ENCODE data around the gene SBK2. TPM values are rescaled to one million over a fixed set of nuclear protein-coding genes. Genes with fewer than 3 reads are reported as not detected.

The SBK2 gene
- total RNA-seq, 1 donor from 2014 or later, result 4.2 TPM

- Mint-ChIP-seq H3K27ac (ENCODE audit: unreplicated experiment) (peak overlapping the region; percentile 18), H3K4me1 (ENCODE audit: low read depth, unreplicated experiment) (no peaks in the 10 kb centered on the region), H3K4me3 (ENCODE audit: unreplicated experiment) (no peak overlapping the region), H3K36me3 (ENCODE audit: low read depth, unreplicated experiment) (no peaks in the 10 kb centered on the region), H3K9me3 (ENCODE audit: unreplicated experiment) (no peaks in the 10 kb centered on the region), H3K27me3 (ENCODE audit: low read depth, unreplicated experiment) (peaks cover 8% of the 10 kb centered on the region)
- H3K9ac ChIP-seq (ENCODE audit: low read length), result no peak overlapping the region
- H3K9me3 ChIP-seq (ENCODE audit: insufficient read depth, low read depth, low read length), result no peaks in the 10 kb centered on the region
- H3K36me3 ChIP-seq (ENCODE audit: insufficient read depth, low read length), result no peaks in the 10 kb centered on the region
- H3K27me3 ChIP-seq (ENCODE audit: insufficient read depth, low read length), result no peaks in the 10 kb centered on the region
- H3K4me1 ChIP-seq (ENCODE audit: insufficient read depth, low read length), result no peaks in the 10 kb centered on the region
- TF ChIP-seq EZH2 (IDR thresholded peaks at IDR 0.05; ENCODE audit: insufficient read depth, low read length), result no peak
- FAIRE-seq, result no peak
- no peak overlapping the region for H2AFZ ChIP-seq (ENCODE audit: low read depth, low read length)
- H3K27ac ChIP-seq (ENCODE audit: low read depth, low read length), result no peak overlapping the region
- H4K20me1 ChIP-seq (ENCODE audit: insufficient read depth, low read length), result no peaks in the 10 kb centered on the region
- H3K4me3 ChIP-seq (ENCODE audit: insufficient read depth, low read depth, low read length), result no peak overlapping the region
- H3K4me2 ChIP-seq (ENCODE audit: low read length), result no peak overlapping the region
- no peaks in the 10 kb centered on the region for H3K79me2 ChIP-seq (ENCODE audit: insufficient read depth, low read length)
- DNase-seq (ENCODE audit: low read depth), result no peak
Observed at GRCh38 chr19:55559684-55560083, 22.8 kb upstream of the SBK2 start.

DNA sequence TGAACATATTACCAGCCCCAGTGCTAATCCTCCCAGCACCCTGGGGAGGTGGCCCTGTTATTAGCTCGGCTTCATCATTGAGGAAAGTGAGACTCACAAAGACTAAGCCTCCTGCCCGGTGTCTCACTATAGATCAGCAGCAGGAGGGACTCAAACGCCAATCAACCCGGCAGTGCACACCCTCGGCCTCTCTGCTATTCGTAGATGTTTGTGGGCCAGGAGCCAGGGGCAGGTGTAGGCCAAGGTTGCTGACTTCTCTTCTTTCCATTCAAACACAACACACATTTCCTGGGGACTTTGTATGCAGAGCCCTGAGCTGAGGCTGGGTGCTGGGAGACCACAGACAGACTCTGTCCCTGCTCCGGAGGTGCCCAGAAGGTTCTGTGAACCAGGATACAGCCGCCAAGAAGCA, 17.8 kb upstream of the SBK2 start:
- Mint-ChIP-seq H3K4me3 (ENCODE audit: unreplicated experiment) (no peak overlapping the region), H3K4me1 (ENCODE audit: low read depth, unreplicated experiment) (peaks cover 26% of the 10 kb centered on the region), H3K9me3 (ENCODE audit: unreplicated experiment) (no peaks in the 10 kb centered on the region), H3K27ac (ENCODE audit: unreplicated experiment) (no peak overlapping the region), H3K36me3 (ENCODE audit: low read depth, unreplicated experiment) (no peaks in the 10 kb centered on the region), H3K27me3 (ENCODE audit: low read depth, unreplicated experiment) (no peaks in the 10 kb centered on the region)
- TF ChIP-seq EZH2 (IDR thresholded peaks at IDR 0.05; ENCODE audit: insufficient read depth, low read length), result no peak
- no peak for TF ChIP-seq CTCF (IDR thresholded peaks at IDR 0.05; ENCODE audit: insufficient read depth, low read depth, low read length)
- no peaks in the 10 kb centered on the region for H3K79me2 ChIP-seq (ENCODE audit: insufficient read depth, low read length)
- peaks cover 27% of the 10 kb centered on the region for H3K4me1 ChIP-seq (ENCODE audit: insufficient read depth, low read length)
- no peaks in the 10 kb centered on the region for H3K9me3 ChIP-seq (ENCODE audit: insufficient read depth, low read depth, low read length)
- no peak overlapping the region for H2AFZ ChIP-seq (ENCODE audit: low read depth, low read length)
- no peaks in the 10 kb centered on the region for H4K20me1 ChIP-seq (ENCODE audit: insufficient read depth, low read length)
- no peaks in the 10 kb centered on the region for H3K27me3 ChIP-seq (ENCODE audit: insufficient read depth, low read length)
- no peak overlapping the region for H3K4me3 ChIP-seq (ENCODE audit: insufficient read depth, low read depth, low read length)
- DNase-seq (ENCODE audit: low read depth), result no peak
- FAIRE-seq, result no peak
- no peak overlapping the region for H3K9ac ChIP-seq (ENCODE audit: low read length)
- H3K4me2 ChIP-seq (ENCODE audit: low read length), result no peak overlapping the region
- H3K36me3 ChIP-seq (ENCODE audit: insufficient read depth, low read length), result no peaks in the 10 kb centered on the region
- H3K27ac ChIP-seq (ENCODE audit: low read depth, low read length), result no peak overlapping the region

GRCh38 chr19:55554302-55554701, 17.4 kb upstream of the SBK2 start:
- Mint-ChIP-seq H3K9me3 (ENCODE audit: unreplicated experiment) (no peaks in the 10 kb centered on the region), H3K36me3 (ENCODE audit: low read depth, unreplicated experiment) (no peaks in the 10 kb centered on the region), H3K4me3 (ENCODE audit: unreplicated experiment) (no peak overlapping the region), H3K27ac (ENCODE audit: unreplicated experiment) (no peak overlapping the region), H3K27me3 (ENCODE audit: low read depth, unreplicated experiment) (no peaks in the 10 kb centered on the region), H3K4me1 (ENCODE audit: low read depth, unreplicated experiment) (peaks cover 30% of the 10 kb centered on the region)
- TF ChIP-seq EZH2 (IDR thresholded peaks at IDR 0.05; ENCODE audit: insufficient read depth, low read length) (no peak), CTCF (IDR thresholded peaks at IDR 0.05; ENCODE audit: insufficient read depth, low read depth, low read length) (no peak)
- no peaks in the 10 kb centered on the region for H3K9me3 ChIP-seq (ENCODE audit: insufficient read depth, low read depth, low read length)
- DNase-seq (ENCODE audit: low read depth), result no peak
- no peaks in the 10 kb centered on the region for H3K27me3 ChIP-seq (ENCODE audit: insufficient read depth, low read length)
- no peak overlapping the region for H2AFZ ChIP-seq (ENCODE audit: low read depth, low read length)
- peaks cover 30% of the 10 kb centered on the region for H3K4me1 ChIP-seq (ENCODE audit: insufficient read depth, low read length)
- H3K27ac ChIP-seq (ENCODE audit: low read depth, low read length), result no peak overlapping the region
- H3K36me3 ChIP-seq (ENCODE audit: insufficient read depth, low read length), result no peaks in the 10 kb centered on the region
- H4K20me1 ChIP-seq (ENCODE audit: insufficient read depth, low read length), result no peaks in the 10 kb centered on the region
- H3K4me2 ChIP-seq (ENCODE audit: low read length), result no peak overlapping the region
- no peak overlapping the region for H3K9ac ChIP-seq (ENCODE audit: low read length)
- FAIRE-seq, result no peak
- no peak overlapping the region for H3K4me3 ChIP-seq (ENCODE audit: insufficient read depth, low read depth, low read length)
- no peaks in the 10 kb centered on the region for H3K79me2 ChIP-seq (ENCODE audit: insufficient read depth, low read length)
